HepG2 (cell line): ENCODE results near the gene TNRC18.

Source experiments
- EZH2 ChIP-seq: conservative IDR thresholded peaks from 2 replicates; pipeline ENCODE4 v1.6.1; 2012; ENCODE audit warnings: mild to moderate bottlenecking, low read depth, low read length, moderate library complexity
- RBM22 ChIP-seq: fragments of 200-400 bp; formaldehyde crosslinking; optimal IDR thresholded peaks from 2 replicates; pipeline ENCODE3; 2017; ENCODE audit warnings: mild to moderate bottlenecking, low read length, moderate library complexity
- ZNF558 ChIP-seq: sonication (generic); formaldehyde crosslinking; IDR thresholded peaks from 2 replicates; pipeline ENCODE4 v1.9.0; 2022; ENCODE audit warnings: mild to moderate bottlenecking, missing genetic modification reagents, borderline replicate concordance
- ZNF670 ChIP-seq: sonication (generic); formaldehyde crosslinking; IDR thresholded peaks from 2 replicates; pipeline ENCODE4 v1.8.0; 2022; ENCODE audit warnings: mild to moderate bottlenecking, missing genetic modification reagents, borderline replicate concordance
- TF ChIP-seq, protein P1 (sequence below): fragments of 450-650 bp; IDR thresholded peaks from 2 replicates; pipeline ENCODE4 v1.6.1; 2017; ENCODE audit warnings: mild to moderate bottlenecking

- TF ChIP-seq, protein P1, sequence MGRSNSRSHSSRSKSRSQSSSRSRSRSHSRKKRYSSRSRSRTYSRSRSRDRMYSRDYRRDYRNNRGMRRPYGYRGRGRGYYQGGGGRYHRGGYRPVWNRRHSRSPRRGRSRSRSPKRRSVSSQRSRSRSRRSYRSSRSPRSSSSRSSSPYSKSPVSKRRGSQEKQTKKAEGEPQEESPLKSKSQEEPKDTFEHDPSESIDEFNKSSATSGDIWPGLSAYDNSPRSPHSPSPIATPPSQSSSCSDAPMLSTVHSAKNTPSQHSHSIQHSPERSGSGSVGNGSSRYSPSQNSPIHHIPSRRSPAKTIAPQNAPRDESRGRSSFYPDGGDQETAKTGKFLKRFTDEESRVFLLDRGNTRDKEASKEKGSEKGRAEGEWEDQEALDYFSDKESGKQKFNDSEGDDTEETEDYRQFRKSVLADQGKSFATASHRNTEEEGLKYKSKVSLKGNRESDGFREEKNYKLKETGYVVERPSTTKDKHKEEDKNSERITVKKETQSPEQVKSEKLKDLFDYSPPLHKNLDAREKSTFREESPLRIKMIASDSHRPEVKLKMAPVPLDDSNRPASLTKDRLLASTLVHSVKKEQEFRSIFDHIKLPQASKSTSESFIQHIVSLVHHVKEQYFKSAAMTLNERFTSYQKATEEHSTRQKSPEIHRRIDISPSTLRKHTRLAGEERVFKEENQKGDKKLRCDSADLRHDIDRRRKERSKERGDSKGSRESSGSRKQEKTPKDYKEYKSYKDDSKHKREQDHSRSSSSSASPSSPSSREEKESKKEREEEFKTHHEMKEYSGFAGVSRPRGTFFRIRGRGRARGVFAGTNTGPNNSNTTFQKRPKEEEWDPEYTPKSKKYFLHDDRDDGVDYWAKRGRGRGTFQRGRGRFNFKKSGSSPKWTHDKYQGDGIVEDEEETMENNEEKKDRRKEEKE, result no peak
- TF ChIP-seq ZNF558 (CRISPR knock-in tag) (no peak), EZH2 (no peak), RBM22 (no peak), ZNF670 (CRISPR knock-in tag) (no peak)
These were observed 34.7 kb downstream of the TNRC18 start for GRCh38 chr7:5388905-5389433.
